WTC11 (cell line): ENCODE measurements around the gene PCDHB12.

Source experiments
- ATF2 ChIP-seq: sonication (generic); formaldehyde crosslinking; IDR thresholded peaks from 2 replicates; pipeline ENCODE4 v1.8.1; 2022; ENCODE audit warnings: low read depth, missing genetic modification reagents, borderline replicate concordance
- CTCF ChIP-seq: fragments of 200-600 bp; IDR thresholded peaks from 2 replicates; pipeline ENCODE4 v1.8.0; 2022; ENCODE audit warnings: antibody characterized with exemption
- ELF4 ChIP-seq: sonication (generic); formaldehyde crosslinking; IDR thresholded peaks from 2 replicates; pipeline ENCODE4 v1.8.1; 2022; ENCODE audit warnings: low read depth, mild to moderate bottlenecking, moderate library complexity, missing genetic modification reagents
- FOXP1 ChIP-seq: sonication (generic); formaldehyde crosslinking; IDR thresholded peaks from 2 replicates; pipeline ENCODE4 v1.8.0; 2022; ENCODE audit warnings: missing genetic modification reagents, mild to moderate bottlenecking, moderate library complexity, borderline replicate concordance
- GABPB1 ChIP-seq: sonication (generic); formaldehyde crosslinking; IDR thresholded peaks from 2 replicates; pipeline ENCODE4 v1.8.1; 2023; ENCODE audit warnings: mild to moderate bottlenecking, missing genetic modification reagents
- SP1 ChIP-seq: sonication (generic); formaldehyde crosslinking; conservative IDR thresholded peaks from 2 replicates; pipeline ENCODE4 v1.8.1; 2022; ENCODE audit warnings: missing genetic modification reagents
- TCF7 ChIP-seq: sonication (generic); formaldehyde crosslinking; IDR thresholded peaks from 2 replicates; pipeline ENCODE4 v1.8.0; 2022; ENCODE audit warnings: mild to moderate bottlenecking, low read depth, missing genetic modification reagents, moderate library complexity
- TP53 ChIP-seq: sonication (generic); formaldehyde crosslinking; IDR thresholded peaks from 2 replicates; pipeline ENCODE4 v1.8.1; 2023; ENCODE audit warnings: mild to moderate bottlenecking, missing genetic modification reagents
- ZBTB43 ChIP-seq: sonication (generic); formaldehyde crosslinking; IDR thresholded peaks from 2 replicates; pipeline ENCODE4 v1.8.1; 2023; ENCODE audit warnings: mild to moderate bottlenecking, missing genetic modification reagents
- ZNF121 ChIP-seq: sonication (generic); formaldehyde crosslinking; IDR thresholded peaks from 2 replicates; pipeline ENCODE4 v1.8.0; 2023; ENCODE audit warnings: missing genetic modification reagents
- ZNF219 ChIP-seq: sonication (generic); formaldehyde crosslinking; IDR thresholded peaks from 2 replicates; pipeline ENCODE4 v1.8.0; 2023; ENCODE audit warnings: missing genetic modification reagents, mild to moderate bottlenecking, borderline replicate concordance
- TF ChIP-seq, protein P1 (sequence below): sonication (generic); formaldehyde crosslinking; IDR thresholded peaks from 2 replicates; pipeline ENCODE4 v1.8.0; 2022; ENCODE audit warnings: mild to moderate bottlenecking, missing genetic modification reagents
- TF ChIP-seq, protein P2 (sequence below): sonication (generic); formaldehyde crosslinking; conservative IDR thresholded peaks from 2 replicates; pipeline ENCODE4 v1.8.1; 2022; ENCODE audit warnings: mild to moderate bottlenecking, missing genetic modification reagents

DNA sequence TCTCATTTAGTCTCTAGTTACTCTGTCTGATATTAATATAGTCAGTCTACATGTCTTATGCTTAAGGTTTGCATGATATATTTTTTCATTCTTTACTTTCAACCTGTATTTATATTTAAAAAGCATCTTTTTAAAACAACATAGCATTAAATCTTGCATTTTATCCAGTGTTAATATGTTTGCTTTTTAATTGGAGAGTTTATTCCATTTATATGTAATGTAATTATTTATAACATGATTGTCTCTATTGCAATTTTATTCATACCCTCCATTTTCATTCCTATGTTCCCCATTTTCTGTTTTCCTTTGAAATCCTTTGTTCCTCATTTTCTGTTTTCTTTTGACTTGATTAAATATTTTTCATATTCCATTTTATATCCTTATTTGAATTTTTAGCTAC is 49.9 kb downstream of the PCDHB12 start:
- TF ChIP-seq, protein P1, sequence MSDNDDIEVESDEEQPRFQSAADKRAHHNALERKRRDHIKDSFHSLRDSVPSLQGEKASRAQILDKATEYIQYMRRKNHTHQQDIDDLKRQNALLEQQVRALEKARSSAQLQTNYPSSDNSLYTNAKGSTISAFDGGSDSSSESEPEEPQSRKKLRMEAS (CRISPR knock-in tag) = no peak
- no peak for TF ChIP-seq TP53 (CRISPR knock-in tag)
- TF ChIP-seq ELF4 (CRISPR knock-in tag) = no peak
- TF ChIP-seq GABPB1 (CRISPR knock-in tag) = no peak
- TF ChIP-seq CTCF = no peak
- no peak for TF ChIP-seq SP1 (CRISPR knock-in tag)
- no peak for TF ChIP-seq ATF2
- no peak for TF ChIP-seq ZNF121 (CRISPR knock-in tag)
- no peak for TF ChIP-seq FOXP1
- TF ChIP-seq ZNF219 (CRISPR knock-in tag) = no peak
- TF ChIP-seq TCF7 (CRISPR knock-in tag) = no peak
- TF ChIP-seq, protein P2, sequence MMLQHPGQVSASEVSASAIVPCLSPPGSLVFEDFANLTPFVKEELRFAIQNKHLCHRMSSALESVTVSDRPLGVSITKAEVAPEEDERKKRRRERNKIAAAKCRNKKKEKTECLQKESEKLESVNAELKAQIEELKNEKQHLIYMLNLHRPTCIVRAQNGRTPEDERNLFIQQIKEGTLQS (CRISPR knock-in tag) = no peak
- TF ChIP-seq ZBTB43 (CRISPR knock-in tag) = no peak
